Ectodermal cell (in vitro differentiated cells): ENCODE results near the gene PLP2.
A peak's percentile ranks its signal among the peaks of the same experiment; 100 is the strongest.
"Not testable (repeated sequence)": the region's sequence is repeated elsewhere in the genome, so short reads cannot be mapped to it uniquely, and the experiment has no call there.

Experiments used
- H3K27ac ChIP-seq: 2 replicates; pipeline ENCODE4 v1.7.0; 2013; ENCODE audit warnings: mild to moderate bottlenecking, low read depth, low read length; ENCODE audit not compliant: insufficient read depth, poor library complexity, severe bottlenecking
- H3K27me3 ChIP-seq: 2 replicates; pipeline ENCODE4 v1.7.0; 2013; ENCODE audit warnings: mild to moderate bottlenecking, low read length; ENCODE audit not compliant: insufficient read depth, control insufficient read depth, poor library complexity, severe bottlenecking
- H3K36me3 ChIP-seq: one replicate; pipeline ENCODE4 v1.7.0; 2013; ENCODE audit warnings: low read length; ENCODE audit not compliant: control insufficient read depth, insufficient read depth
- H3K4me1 ChIP-seq: one replicate; pipeline ENCODE4 v1.7.0; 2013; ENCODE audit warnings: low read length; ENCODE audit not compliant: control insufficient read depth, insufficient read depth
- H3K4me3 ChIP-seq: 2 replicates; pipeline ENCODE4 v1.7.0; 2013; ENCODE audit warnings: low read depth, low read length, control low read depth; ENCODE audit not compliant: insufficient read depth
- H3K9me3 ChIP-seq: 2 replicates; pipeline ENCODE4 v1.7.0; 2013; ENCODE audit warnings: mild to moderate bottlenecking, low read length, moderate library complexity; ENCODE audit not compliant: control insufficient read depth
- WGBS, 2 experiments: methylation state at CpG; one replicate each; pipeline ENCODE4 v1.1.7; 2013; ENCODE audit warnings: missing lambda C conversion rate in 2 of 2; 5-methylcytosine and 5-hydroxymethylcytosine counted together

Gene PLP2

DNA sequence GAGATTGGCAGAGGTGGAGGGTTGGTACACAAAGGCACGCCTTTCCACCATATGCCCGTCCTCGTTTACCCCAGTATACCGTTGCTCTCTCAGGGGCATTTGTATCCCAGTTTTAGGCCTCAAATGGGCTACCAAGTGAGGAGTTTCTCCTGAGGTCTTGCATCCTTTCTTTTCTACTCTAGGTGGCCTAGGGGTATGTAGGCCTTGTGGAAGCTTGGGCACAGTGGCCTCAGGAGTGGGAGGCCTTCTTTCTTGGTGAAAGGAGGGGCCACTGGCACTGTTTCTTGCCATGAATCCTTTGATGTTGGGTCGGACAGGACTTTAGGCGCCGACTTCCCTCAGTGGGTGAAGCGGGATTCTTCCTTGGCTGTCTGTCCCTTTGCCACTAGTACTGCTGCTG, 24.4 kb upstream of the PLP2 start:
- Histone ChIP-seq H3K27ac (no peak overlapping the region), H3K36me3 (no peaks in the 10 kb centered on the region), H3K9me3 (no peaks in the 10 kb centered on the region), H3K4me3 (no peak overlapping the region), H3K27me3 (no peaks in the 10 kb centered on the region), H3K4me1 (no peaks in the 10 kb centered on the region)
- WGBS, 2 experiments = 94 to 96% methylated on average over 7 to 8 of the region's 8 CpGs

DNA sequence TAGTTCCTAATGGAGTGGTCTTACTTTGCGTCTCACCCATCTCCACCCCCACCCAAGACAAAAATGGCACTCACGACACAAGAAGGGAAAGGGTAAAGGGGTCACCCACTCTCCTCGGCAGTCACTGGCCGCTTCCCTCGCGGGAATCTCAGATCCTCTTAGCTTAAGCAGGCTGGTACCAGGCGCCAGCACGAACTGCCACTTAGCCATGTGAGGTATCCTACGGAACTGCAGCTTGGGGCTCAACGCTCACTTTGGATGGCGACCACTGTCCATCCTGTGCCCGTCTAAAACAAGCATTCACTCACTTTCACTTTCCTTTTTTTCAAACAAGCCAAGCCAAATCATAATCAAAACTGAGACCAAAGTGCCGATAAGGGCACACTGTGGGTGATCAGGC, 23.8 kb upstream of the PLP2 start:
- H3K4me3 ChIP-seq = no peak overlapping the region
- H3K36me3 ChIP-seq = no peaks in the 10 kb centered on the region
- H3K9me3 ChIP-seq = no peaks in the 10 kb centered on the region
- no peak overlapping the region for H3K27ac ChIP-seq
- 95 to 96% methylated on average over 13 of the region's 13 CpGs for WGBS, 2 experiments
- no peaks in the 10 kb centered on the region for H3K27me3 ChIP-seq
- no peaks in the 10 kb centered on the region for H3K4me1 ChIP-seq

DNA sequence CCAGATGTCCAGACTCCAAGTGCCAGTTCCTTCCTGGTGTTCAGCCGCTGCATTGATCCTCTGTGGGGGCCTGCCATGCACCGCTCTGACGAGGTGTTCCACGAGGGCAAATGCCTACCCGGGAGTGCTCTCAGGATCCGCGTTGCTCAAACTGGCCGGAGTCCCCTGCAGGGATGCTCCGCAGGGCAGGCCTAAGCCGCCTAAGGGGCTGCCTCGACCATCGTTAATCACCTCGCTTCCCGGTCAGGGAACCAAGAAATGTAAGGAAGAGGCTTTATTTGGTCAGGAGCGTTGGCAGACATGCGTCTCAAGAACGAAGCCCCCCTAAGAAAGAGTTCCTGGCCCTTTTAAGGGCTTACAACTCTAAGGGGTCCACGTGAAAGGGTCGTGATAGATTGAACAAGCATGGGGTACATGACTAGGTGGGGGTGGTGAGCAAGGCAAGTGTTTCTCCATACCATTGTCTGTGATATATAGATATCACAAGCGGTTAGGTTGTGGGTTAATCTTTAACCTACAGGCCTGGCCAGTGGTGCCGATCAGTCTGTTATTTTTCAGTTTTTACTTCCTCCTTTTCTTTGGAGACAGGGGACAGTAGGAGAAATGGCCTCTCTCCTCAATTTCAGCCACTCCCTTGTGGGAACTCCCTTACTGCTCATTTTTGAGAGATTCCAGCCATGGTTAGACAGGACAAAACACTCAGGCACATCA, 23.2 kb upstream of the PLP2 start:
- not testable (repeated sequence) for H3K36me3 ChIP-seq, H3K27me3 ChIP-seq, H3K9me3 ChIP-seq, H3K4me1 ChIP-seq, H3K4me3 ChIP-seq, H3K27ac ChIP-seq
- WGBS, 2 experiments = 87 to 89% methylated on average over 20 to 21 of the region's 21 CpGs

DNA sequence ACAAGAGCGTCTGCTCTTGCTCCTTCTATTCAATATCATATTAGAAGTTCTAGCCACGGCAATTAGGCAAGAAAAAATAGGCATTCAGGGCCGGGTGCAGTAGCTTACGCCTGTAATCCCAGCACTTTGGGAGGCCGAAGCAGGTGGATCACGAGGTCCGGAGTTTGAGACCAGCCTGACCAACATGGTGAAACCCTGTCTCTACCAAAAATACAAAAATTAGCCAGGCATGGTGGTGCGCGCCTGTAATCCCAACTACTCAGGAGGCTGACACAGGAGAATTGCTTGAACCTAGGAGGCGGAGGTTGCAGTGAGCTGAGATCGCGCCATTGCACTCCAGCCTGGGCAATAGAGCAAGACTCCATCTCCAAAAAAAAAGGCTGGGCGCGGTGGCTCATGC, 22.4 kb upstream of the PLP2 start:
- H3K9me3 ChIP-seq, H3K4me3 ChIP-seq, H3K36me3 ChIP-seq, H3K27ac ChIP-seq, H3K4me1 ChIP-seq, H3K27me3 ChIP-seq: not testable (repeated sequence)
- WGBS, 2 experiments = 93 to 96% methylated on average over 14 of the region's 14 CpGs

DNA sequence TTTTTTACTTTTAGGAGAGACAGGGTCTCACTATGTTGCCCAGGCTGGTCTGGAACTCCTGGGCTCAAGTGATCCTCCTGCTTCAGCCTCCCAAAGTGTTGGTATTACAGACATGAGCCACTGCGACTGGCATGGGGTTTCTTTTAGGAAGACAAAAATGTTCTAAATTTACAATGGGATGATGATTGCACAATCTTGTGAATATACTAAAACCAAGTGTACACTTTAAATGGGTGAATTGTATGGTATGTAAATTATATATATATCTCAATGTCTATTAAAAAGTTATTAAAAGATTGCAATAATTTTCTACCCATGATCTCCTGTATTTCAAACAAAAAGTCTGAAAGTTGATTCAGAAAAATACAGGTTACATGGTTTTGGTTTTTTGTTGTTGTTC, 18.2 kb upstream of the PLP2 start:
- Histone ChIP-seq H3K36me3 (no peaks in the 10 kb centered on the region), H3K27ac (no peak overlapping the region), H3K4me1 (no peaks in the 10 kb centered on the region), H3K4me3 (no peak overlapping the region), H3K27me3 (no peaks in the 10 kb centered on the region), H3K9me3 (no peaks in the 10 kb centered on the region)
- 89% methylated on average over 1 of the region's 1 CpG; no CpG with 5 or more reads in 1 of the 2 experiments for WGBS, 2 experiments

DNA sequence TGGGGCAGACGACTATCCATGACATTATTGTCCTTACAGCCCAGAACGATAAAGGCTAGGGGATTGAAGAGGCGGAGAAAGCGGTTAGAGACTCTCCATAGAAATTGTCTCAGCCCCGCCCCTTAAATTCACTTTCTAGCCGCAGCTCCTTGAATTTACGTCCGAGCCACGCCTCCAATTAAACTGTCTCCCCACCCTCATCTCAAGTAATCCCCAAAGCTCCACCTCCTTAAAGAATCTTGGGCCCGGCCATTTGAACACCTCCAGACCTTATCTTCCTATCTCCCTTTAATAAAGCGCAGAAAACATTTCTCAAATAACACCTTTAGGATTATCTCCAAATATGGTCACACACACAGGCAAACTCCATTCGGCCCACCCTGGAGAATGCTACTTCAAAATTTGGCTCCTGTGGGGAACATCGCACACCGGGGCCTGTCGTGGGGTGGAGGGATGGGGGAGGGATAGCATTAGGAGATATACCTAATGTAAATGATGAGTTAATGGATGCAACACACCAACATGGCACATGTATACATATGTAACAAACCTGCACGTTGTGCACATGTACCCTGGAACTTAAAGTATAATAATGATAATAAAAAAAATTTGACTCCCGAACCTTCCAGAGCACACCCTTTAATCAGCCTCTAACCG, 16.3 kb upstream of the PLP2 start:
- Histone ChIP-seq H3K4me1 (no peaks in the 10 kb centered on the region), H3K27ac (peak overlapping the region; percentile 92), H3K27me3 (no peaks in the 10 kb centered on the region), H3K36me3 (no peaks in the 10 kb centered on the region), H3K4me3 (peak overlapping the region; percentile 39), H3K9me3 (no peaks in the 10 kb centered on the region)
- WGBS, 2 experiments = 4 to 6% methylated on average over 13 to 17 of the region's 18 CpGs

DNA sequence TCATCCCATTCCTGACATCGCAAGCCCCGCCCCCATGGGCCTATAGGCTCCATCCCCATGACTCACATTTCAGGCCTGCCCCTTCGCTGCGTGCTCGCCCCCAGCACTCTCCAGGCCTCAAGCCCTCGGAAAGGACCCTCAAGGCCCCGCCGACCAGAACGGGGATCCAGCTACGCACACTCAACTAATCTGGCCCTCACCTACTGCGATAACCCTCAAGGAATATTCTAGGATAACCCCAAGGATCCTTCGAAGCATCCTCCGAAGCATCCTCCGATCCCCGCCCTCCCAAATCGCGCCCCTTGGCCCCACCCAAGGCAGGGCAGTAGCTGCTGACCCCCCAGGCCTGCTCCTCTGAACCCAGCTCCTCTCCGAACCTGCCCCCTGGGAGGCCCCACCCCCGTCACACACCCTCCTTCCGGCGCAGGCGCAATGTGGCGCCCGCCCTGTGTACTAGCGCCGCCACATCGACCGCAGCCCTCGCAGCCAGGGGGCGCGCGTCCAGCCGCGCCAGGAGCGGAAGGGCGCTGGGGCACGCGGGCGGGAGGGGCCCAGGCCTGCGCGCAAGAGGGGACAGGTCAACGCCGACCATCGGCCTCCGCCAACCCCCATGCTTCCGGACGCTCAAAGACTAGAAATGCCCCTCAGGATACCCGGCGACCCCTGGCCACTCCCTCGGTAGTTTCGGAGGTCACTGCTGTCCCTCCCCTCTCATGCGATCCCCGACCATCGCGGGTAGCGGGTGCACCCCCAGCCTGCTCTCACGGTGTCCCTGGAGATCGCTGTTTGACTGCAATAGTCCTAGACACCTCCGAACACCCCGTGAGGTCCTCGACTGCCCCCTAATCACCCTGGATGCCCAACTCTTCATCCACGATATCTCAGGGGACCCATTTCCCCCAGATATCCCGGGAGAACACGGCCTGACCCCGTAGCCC, 15.5 kb upstream of the PLP2 start:
- Histone ChIP-seq H3K4me3 (peak overlapping the region; percentile 39), H3K36me3 (no peaks in the 10 kb centered on the region), H3K27me3 (no peaks in the 10 kb centered on the region), H3K27ac (peak overlapping the region; percentile 92), H3K9me3 (no peaks in the 10 kb centered on the region), H3K4me1 (no peaks in the 10 kb centered on the region)
- WGBS, 2 experiments = 11 to 13% methylated on average over 65 of the region's 65 CpGs

- Histone ChIP-seq H3K27ac (no peak overlapping the region), H3K4me1 (no peaks in the 10 kb centered on the region), H3K4me3 (no peak overlapping the region), H3K9me3 (no peaks in the 10 kb centered on the region), H3K27me3 (peaks cover 2% of the 10 kb centered on the region), H3K36me3 (no peaks in the 10 kb centered on the region)
- 83 to 85% methylated on average over 23 to 24 of the region's 25 CpGs for WGBS, 2 experiments
These were observed 14.5 kb upstream of the PLP2 start for GRCh38 chrX:49157194-49157593.

GRCh38 chrX:49160908-49161307, 10.8 kb upstream of the PLP2 start:
- WGBS, 2 experiments = 100% methylated on average over 1 of the region's 2 CpGs; no CpG with 5 or more reads in 1 of the 2 experiments
- H3K9me3 ChIP-seq = no peaks in the 10 kb centered on the region
- H3K27me3 ChIP-seq = peaks cover 30% of the 10 kb centered on the region
- H3K36me3 ChIP-seq = no peaks in the 10 kb centered on the region
- H3K4me1 ChIP-seq = no peaks in the 10 kb centered on the region
- H3K4me3 ChIP-seq = no peak overlapping the region
- H3K27ac ChIP-seq = no peak overlapping the region

GRCh38 chrX:49161632-49162031, 10.1 kb upstream of the PLP2 start:
- no peak overlapping the region for H3K27ac ChIP-seq
- H3K9me3 ChIP-seq = no peaks in the 10 kb centered on the region
- no peaks in the 10 kb centered on the region for H3K36me3 ChIP-seq
- peaks cover 37% of the 10 kb centered on the region for H3K27me3 ChIP-seq
- WGBS, 2 experiments = 85 to 91% methylated on average over 4 to 5 of the region's 5 CpGs
- H3K4me1 ChIP-seq = no peaks in the 10 kb centered on the region
- H3K4me3 ChIP-seq = no peak overlapping the region
